ENCODE data around the gene ME1. TPM values are rescaled to one million over a fixed set of nuclear protein-coding genes. Genes with fewer than 3 reads are reported as not detected.
A peak's percentile ranks its signal among the peaks of the same experiment; 100 is the strongest.

ME1 gene
- total RNA-seq, 2 donors from 2014 or later, result 6.4 to 20.3 TPM

GRCh38 chr6:83199173-83199862 is 231.5 kb downstream of the ME1 start:
- Histone ChIP-seq H3K27me3 (replicated peaks; ENCODE audit: insufficient read depth) (no peaks in the 10 kb centered on the region), H3K36me3 (no peaks in the 10 kb centered on the region), H3K9me3 (no peaks in the 10 kb centered on the region), H3K4me3 (no peak overlapping the region), H3K4me1 (replicated peaks) (peaks cover 3% of the 10 kb centered on the region), H3K27ac (no peak overlapping the region)
- DNase-seq (ENCODE audit: low spot score), result no peak
- 89% methylated on average over 5 of the region's 5 CpGs for WGBS
- no peak for TF ChIP-seq POLR2AphosphoS5 (IDR thresholded peaks at IDR 0.05)
- no peak for TF ChIP-seq POLR2A (IDR thresholded peaks at IDR 0.05)
- no peak for TF ChIP-seq CTCF (IDR thresholded peaks at IDR 0.05)
- intact Hi-C loops (cut with DNase I), result no loop called here

DNA sequence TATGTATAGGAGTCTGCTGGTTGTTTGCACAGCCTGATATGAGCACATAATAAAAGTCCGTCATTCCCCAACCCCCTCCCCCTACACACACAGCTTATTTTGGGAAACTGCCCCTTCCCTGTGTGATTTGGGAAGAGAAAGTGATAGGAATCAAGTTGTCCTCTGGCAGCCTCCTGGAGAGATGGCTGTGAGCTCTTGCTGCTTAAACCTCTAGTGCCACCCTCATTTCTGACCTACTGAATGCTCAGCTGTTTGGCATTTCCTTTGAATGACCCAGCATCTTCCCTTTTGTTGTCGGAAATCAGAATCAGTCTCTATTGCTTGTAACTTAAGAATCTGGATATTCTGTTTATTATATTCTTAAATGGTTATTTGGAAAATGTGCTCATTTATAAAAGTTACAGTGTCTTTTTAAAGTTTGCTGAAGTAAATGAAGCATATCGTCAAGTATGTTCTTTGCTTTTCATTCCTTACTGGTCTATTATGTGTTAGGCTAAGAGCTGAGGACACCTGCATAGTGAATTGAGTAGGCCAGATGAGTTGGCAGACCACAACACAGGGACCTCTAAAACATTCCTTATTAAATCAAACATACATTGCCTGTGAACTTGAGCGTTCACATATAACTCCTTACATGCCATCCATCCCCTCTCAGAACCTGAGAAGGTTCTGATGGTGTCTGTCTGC is 232.2 kb downstream of the ME1 start:
- intact Hi-C loops (cut with DNase I), result no loop called here
- Histone ChIP-seq H3K27ac (no peak overlapping the region), H3K4me3 (no peak overlapping the region), H3K27me3 (replicated peaks; ENCODE audit: insufficient read depth) (no peaks in the 10 kb centered on the region), H3K4me1 (replicated peaks) (peaks cover 3% of the 10 kb centered on the region), H3K9me3 (no peaks in the 10 kb centered on the region), H3K36me3 (no peaks in the 10 kb centered on the region)
- no peak for DNase-seq (ENCODE audit: low spot score)
- TF ChIP-seq CTCF (IDR thresholded peaks at IDR 0.05) (no peak), POLR2A (IDR thresholded peaks at IDR 0.05) (no peak), POLR2AphosphoS5 (IDR thresholded peaks at IDR 0.05) (no peak)
- WGBS, result 50% methylated on average over 4 of the region's 4 CpGs

- WGBS, result 4% methylated on average over 29 of the region's 44 CpGs
- TF ChIP-seq POLR2A (IDR thresholded peaks at IDR 0.05), result no peak
- no peak for TF ChIP-seq CTCF (IDR thresholded peaks at IDR 0.05)
- TF ChIP-seq POLR2AphosphoS5 (IDR thresholded peaks at IDR 0.05), result no peak
- no peaks in the 10 kb centered on the region for H3K27me3 ChIP-seq (replicated peaks; ENCODE audit: insufficient read depth)
- DNase-seq (ENCODE audit: low spot score), result peak; percentile 13
- peaks cover 3% of the 10 kb centered on the region for H3K4me1 ChIP-seq (replicated peaks)
- H3K4me3 ChIP-seq, result peak overlapping the region; percentile 93 to 95
- no peaks in the 10 kb centered on the region for H3K36me3 ChIP-seq
- peak overlapping the region; percentile 86 to 88 for H3K27ac ChIP-seq
- no peaks in the 10 kb centered on the region for H3K9me3 ChIP-seq
- intact Hi-C loops (cut with DNase I), result loop anchor here (5.0 kb wide), 1 partner anchor 127 kb away; the partner anchor contains the start of genes DOP1A and UBE3D
These were observed 236.9 kb downstream of the ME1 start for GRCh38 chr6:83193747-83194566.

GRCh38 chr6:83192871-83193746 is 237.7 kb downstream of the ME1 start, which contains the start of the genes PGM3 and RWDD2A:
TSS of gene PGM3 (minus strand) at chr6:83193265. CDS start at chr6:83191012, 2,253 bp downstream.
TSS of gene RWDD2A (plus strand) at chr6:83193357. CDS start at chr6:83194452, 1,095 bp downstream.
- intact Hi-C loops (cut with DNase I), result loop anchor here (5.0 kb wide), 1 partner anchor 126 kb away; the partner anchor contains the start of genes DOP1A and UBE3D

More at GRCh38 chr6:83192871-83193746, 237.7 kb downstream of the ME1 start, which contains the start of the genes PGM3 and RWDD2A:
- Histone ChIP-seq H3K36me3 (no peaks in the 10 kb centered on the region), H3K27ac (peak within 1 kb of the TSS; percentile 86 to 88), H3K4me1 (replicated peaks) (peaks cover 3% of the 10 kb centered on the region), H3K27me3 (replicated peaks; ENCODE audit: insufficient read depth) (no peaks in the 10 kb centered on the region), H3K4me3 (peak within 1 kb of the TSS; percentile 93 to 95), H3K9me3 (no peaks in the 10 kb centered on the region)
- peak; percentile 91 for DNase-seq (ENCODE audit: low spot score)
- 0% methylated on average over 54 of the region's 88 CpGs for WGBS
- TF ChIP-seq POLR2A (IDR thresholded peaks at IDR 0.05), result peak; percentile 94
- peak; percentile 93 for TF ChIP-seq POLR2AphosphoS5 (IDR thresholded peaks at IDR 0.05)
- peak in 2 of 4 experiments; percentile 32 to 38 for TF ChIP-seq CTCF (IDR thresholded peaks at IDR 0.05)

Data from prostate gland (tissue), 2 donors.